ENCODE data around the gene MRPS14.
"Not testable (repeated sequence)": the region's sequence is repeated elsewhere in the genome, so short reads cannot be mapped to it uniquely, and the experiment has no call there.

The MRPS14 gene

GRCh38 chr1:175023922-175024242 is 657 bp upstream of the MRPS14 start:
- DNase-seq (ENCODE audit: low spot score), result not testable (repeated sequence)

GRCh38 chr1:175019524-175019923 is 3.7 kb downstream of the MRPS14 start:
- DNase-seq (ENCODE audit: low spot score), result no peak

- peak; percentile 59 for DNase-seq (ENCODE audit: low spot score)
These were observed 8.0 kb downstream of the MRPS14 start for GRCh38 chr1:175015243-175015642.

GRCh38 chr1:175013445-175013844 is 9.8 kb downstream of the MRPS14 start:
- DNase-seq (ENCODE audit: low spot score), result no peak

GRCh38 chr1:175009532-175009931 is 13.7 kb downstream of the MRPS14 start:
- DNase-seq (ENCODE audit: low spot score), result no peak

GRCh38 chr1:175005085-175005783 is 18.0 kb downstream of the MRPS14 start:
- no peak for DNase-seq (ENCODE audit: low spot score)

- DNase-seq (ENCODE audit: low spot score), result no peak
These were observed 19.7 kb downstream of the MRPS14 start for GRCh38 chr1:175003521-175003920.

GRCh38 chr1:175002910-175003517 is 20.2 kb downstream of the MRPS14 start:
- DNase-seq (ENCODE audit: low spot score), result no peak

- no peak for DNase-seq (ENCODE audit: low spot score)
These were observed 22.5 kb downstream of the MRPS14 start for GRCh38 chr1:175000697-175001187.

GRCh38 chr1:174999936-175000696 is 23.1 kb downstream of the MRPS14 start, which contains the start of gene CACYBP:
TSS of gene CACYBP (plus strand) at chr1:174999947. CDS start at chr1:175000181, 234 bp downstream.
- DNase-seq (ENCODE audit: low spot score), result no peak

- peak; percentile 88 for DNase-seq (ENCODE audit: low spot score)
These were observed 23.8 kb downstream of the MRPS14 start for GRCh38 chr1:174999216-174999935.

- no peak for DNase-seq (ENCODE audit: low spot score)
These were observed 24.5 kb downstream of the MRPS14 start for GRCh38 chr1:174998569-174999215.

- no peak for DNase-seq (ENCODE audit: low spot score)
These were observed 26.2 kb downstream of the MRPS14 start for GRCh38 chr1:174997041-174997440.

GRCh38 chr1:174996476-174996875 is 26.7 kb downstream of the MRPS14 start:
- no peak for DNase-seq (ENCODE audit: low spot score)

- no peak for DNase-seq (ENCODE audit: low spot score)
These were observed 27.3 kb downstream of the MRPS14 start for GRCh38 chr1:174995916-174996315.

- no peak for DNase-seq (ENCODE audit: low spot score)
These were observed 28.1 kb downstream of the MRPS14 start for GRCh38 chr1:174995121-174995520.

- DNase-seq (ENCODE audit: low spot score), result no peak
These were observed 31.8 kb downstream of the MRPS14 start for GRCh38 chr1:174991473-174991872.

- peak; percentile 69 for DNase-seq (ENCODE audit: low spot score)
These were observed 32.7 kb downstream of the MRPS14 start for GRCh38 chr1:174990382-174990999.

GRCh38 chr1:174989536-174990220 is 33.5 kb downstream of the MRPS14 start:
- no peak for DNase-seq (ENCODE audit: low spot score)

- DNase-seq (ENCODE audit: low spot score), result no peak
These were observed 34.2 kb downstream of the MRPS14 start for GRCh38 chr1:174988986-174989385.

- no peak for DNase-seq (ENCODE audit: low spot score)
These were observed 34.7 kb downstream of the MRPS14 start for GRCh38 chr1:174988539-174988938.
